DMS53 (cell line): ENCODE data around the gene CD47.

Experiments
- DNase-seq: peaks from one replicate; lab custom pipeline; 2025; lab: John Stamatoyannopoulos, UW

The CD47 gene

GRCh38 chr3:108117241-108117775, 26.5 kb upstream of the CD47 start:
- no peak for DNase-seq

- no peak for DNase-seq
Observed at GRCh38 chr3:108114423-108115065, 23.7 kb upstream of the CD47 start.

GRCh38 chr3:108113975-108114374, 23.1 kb upstream of the CD47 start:
- no peak for DNase-seq

GRCh38 chr3:108110934-108111333, 20.1 kb upstream of the CD47 start:
- no peak for DNase-seq

DNA sequence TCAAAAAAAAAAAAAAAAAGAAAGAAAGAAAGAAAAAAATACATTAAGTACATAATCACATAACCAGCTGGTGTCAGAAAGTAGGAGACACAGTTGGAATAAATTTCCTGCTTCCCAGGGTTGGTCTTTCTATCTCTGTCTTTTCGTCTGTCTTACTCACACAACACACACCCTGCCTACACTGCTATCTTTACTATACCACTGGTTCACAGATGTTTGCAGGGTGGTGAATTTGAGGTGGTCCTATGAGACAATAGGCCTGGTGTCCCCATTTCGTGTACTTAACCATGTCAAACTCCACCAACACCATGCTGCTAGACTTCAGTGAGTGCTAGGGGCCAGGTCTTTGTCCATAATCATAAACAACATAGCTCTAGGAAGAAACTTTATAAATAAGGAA, 17.6 kb upstream of the CD47 start:
- DNase-seq, result no peak

DNA sequence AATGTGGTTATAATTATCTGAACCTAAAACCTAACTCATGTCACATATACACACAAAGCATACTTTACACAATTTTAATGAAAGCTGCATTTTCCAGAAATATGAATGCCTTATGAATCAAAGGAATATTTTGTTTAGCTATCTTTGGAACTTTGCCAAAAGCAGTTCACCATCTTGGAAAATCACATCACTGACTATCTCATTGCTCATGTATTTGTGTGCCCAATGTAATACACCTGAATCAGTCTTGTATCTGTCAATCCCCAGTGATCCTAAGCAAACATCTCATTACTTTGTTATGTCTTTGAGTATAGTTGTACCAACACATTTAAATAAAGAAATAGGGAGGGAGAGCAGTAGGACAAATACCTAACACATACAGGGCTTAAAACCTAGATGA, 15.6 kb upstream of the CD47 start:
- DNase-seq, result no peak

- DNase-seq, result no peak
Observed at GRCh38 chr3:108106031-108106430, 15.2 kb upstream of the CD47 start.

DNA sequence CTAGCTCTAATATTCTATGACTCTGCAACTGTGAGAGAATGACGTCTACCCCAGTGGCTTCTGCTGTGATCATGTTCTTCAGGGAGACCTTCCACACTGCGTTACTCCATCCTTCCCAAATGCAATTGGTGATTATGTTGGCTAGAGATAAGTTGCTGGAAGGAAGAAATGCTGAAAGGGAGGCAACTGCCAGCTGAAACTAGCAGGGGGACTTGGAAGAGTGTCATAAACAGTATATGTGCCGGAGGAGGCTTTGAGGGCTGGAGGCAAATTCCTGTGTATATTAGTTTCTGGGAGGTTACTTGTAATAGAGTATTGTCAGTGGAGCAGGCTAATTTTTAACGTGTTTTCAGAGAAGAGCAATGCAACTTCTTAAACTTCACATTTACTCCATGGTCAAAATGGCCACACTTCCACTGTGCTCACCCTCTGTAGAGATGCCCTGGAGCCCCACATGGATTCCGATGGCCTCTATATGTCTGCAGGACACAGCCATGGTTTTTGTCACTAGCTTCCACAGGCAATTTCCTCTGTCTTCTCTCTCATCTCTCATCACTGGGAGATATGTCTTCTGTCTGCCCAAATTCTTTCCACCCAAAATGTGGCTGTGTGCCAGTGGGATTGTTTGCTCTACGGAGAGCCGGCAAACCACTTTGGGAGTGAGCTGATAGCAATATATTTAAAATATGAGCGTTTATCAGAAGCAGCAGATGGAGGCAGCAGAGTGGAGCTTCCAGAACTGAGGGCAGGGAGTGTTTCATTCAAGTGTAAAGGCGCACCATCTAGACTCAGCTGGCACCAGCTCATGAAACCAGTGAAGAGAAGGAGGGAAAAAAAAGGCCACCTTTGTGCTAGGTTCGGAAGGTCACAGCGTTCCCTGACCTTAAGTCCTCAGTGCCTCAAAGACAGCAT, 13.3 kb upstream of the CD47 start:
- DNase-seq, result no peak

DNA sequence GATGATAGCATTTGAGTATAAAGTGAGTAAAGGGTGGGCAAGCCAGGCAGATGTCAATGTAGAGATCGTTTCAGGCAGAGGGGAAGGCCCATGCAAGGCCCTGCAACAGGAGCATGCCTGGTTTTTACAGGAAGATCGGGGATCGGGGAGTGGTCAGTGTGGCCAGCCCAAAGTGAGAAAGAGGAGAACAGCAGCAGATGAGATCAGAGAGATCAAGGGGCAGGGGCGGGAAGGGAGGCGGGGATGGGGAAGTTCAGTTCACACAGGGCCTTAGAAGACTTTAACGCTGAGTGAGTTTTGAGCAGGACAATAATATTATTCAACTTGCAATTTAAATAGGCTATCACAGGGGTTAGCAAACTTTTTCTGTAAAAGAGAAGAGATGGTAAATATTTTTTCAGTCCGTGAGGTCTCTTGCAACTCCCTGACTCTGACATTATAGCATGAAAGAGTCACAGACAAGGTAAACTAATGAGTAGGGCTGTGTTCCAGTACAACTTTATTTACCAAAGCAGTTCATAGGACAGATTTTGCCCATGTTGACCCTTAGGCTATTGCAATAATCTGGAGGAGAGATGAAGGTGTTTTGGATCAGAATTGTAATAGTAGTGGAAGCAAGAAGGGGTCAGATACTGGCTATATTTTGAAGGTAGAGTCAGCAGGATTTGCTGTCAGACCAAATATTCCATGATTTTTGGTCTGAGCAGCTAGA, 12.4 kb upstream of the CD47 start:
- DNase-seq, result no peak

GRCh38 chr3:108102420-108103039, 11.7 kb upstream of the CD47 start:
- no peak for DNase-seq

DNA sequence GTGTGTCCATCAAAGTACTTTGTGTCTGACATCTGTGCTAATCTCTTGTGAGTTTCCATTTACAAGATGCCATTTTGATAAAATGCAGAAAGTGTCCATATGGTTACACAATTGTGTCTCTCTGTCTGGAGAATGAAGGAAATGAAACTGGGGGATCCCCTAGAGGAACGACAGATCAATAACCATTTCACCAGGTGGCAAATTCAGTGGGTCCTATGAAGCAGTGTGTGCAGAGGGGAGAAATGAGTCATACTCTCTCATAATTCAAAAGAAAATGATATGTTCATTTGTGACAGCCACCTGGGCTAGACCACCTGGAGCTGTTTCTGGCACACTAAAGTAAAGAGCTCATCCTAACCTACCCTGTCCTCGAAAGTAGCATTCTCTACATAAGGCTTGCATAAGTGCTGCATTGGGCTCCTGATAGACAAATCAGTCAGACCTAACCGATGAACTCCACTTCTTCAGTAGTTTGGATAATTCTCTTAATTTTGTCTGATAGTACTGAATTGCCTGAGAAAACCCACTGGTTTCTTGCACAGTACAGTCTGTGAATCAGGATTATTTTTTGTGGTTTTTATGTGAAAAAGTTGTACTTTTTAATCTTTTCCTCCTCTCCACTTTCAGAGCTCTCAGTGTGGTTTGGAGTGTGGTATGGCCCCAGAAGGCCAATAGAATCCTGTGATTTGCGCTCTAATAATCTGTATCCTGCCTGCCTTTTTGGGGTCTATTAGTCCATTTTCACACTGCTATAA, 10.3 kb upstream of the CD47 start:
- no peak for DNase-seq

- DNase-seq, result no peak
Observed at GRCh38 chr3:108099679-108100428, 9.0 kb upstream of the CD47 start.

- DNase-seq, result no peak
Observed at GRCh38 chr3:108099244-108099643, 8.4 kb upstream of the CD47 start.

GRCh38 chr3:108098003-108098370, 7.2 kb upstream of the CD47 start:
- DNase-seq, result no peak

DNA sequence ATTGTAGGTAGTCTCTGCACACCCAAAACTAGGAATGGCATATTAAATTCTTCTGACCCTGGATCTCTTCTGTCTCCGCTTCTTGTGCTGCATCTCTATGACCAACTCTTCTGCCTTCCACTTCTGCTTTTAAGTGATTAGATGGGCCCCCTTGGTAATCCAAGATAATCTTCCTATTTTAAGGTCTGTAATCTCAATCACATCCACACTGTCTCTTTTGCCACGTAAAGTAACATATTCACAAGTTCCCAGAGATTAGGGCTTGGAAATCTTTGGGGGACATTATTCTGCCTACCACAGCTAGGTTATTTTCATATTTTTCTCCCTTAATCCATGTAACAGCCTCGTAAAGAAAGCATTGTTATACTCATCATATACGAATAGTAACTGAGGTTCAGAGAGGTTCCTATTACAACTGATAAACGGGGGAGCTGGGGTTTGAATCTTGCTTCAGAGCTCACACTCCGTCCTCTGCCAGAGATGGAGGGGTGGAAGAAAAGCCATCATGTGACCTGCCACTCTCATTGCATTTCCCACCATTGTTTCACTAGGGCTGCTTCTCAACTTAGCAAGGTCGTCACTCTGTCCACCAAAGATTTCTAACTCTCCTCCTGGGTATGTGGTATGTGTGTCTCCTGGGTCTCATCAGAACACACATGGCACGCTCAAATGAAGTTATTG, 6.6 kb upstream of the CD47 start:
- no peak for DNase-seq

DNA sequence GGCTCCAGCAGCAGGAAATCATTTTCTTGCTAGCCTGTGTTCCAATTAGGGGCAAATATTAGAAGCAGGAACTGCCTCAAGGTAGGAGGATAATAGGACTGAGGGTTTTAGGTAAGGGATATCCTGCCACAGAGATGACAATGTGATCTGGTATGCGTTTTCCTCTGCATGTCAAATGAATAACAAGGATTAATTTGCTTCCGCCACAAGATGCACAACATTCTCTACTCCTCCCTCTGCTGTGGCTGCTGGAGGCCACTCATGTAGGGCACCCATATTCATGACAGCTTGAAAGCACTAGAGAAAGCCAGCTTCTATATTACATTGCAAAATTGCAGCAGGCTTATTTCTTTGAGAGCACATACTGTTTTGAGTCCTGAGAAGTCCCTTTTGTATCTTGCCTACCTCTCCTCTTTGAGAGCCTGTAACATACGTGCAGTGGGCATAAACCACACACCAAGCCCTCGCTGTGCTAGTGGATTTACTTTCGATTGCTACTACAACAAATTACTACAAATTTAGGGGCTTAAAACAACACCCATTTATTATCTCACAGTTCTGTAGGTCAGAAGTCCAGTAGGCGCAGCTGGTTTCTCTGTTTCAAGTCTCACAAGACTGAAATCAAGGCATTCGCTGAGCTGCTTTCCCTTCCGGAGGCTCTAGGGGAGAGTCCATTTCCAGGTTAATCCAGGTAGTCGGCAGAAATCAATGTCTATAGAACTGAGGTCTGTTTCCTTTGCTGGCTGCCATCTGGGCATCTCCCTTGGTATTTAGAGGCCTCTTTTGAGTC, 5.9 kb upstream of the CD47 start:
- no peak for DNase-seq

DNA sequence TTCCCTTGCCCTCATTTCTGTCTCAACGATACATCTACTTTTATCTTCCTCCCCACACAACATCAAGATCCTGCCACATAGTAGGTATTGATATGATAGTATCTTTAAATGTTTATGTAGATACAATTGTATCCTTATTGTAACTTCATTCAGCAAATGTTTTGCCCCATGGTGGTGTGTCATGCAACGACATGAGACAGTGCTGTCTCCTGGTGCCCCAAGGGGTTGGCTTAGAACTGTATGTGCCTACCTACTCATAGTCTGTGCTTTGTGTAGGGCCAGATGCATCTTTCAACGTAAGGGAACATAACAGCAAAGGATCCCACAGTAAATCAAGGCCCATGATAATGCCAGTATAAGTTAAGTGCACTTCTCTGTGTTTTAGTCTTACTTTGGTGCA, 2.8 kb upstream of the CD47 start:
- no peak for DNase-seq

DNA sequence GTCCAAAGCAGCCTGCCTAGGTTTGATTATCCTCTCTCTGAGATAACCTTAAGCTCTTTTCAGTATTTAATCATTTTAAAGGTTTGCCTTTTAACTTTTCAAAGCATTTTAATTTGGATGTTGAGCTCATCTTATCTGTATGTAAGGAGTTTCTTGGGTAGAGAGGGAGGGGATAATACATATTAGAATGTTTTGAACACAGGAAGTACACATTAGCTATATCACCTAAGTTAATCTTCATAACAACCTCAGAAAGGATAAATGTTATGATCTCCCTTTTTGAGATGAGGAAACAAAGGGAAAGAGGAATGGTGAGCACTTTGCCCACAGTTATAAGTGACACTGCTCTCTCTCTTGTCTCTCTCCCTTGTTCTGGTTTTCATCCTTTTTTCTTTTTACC, 2.2 kb upstream of the CD47 start:
- DNase-seq, result no peak

- DNase-seq, result no peak
Observed at GRCh38 chr3:108092501-108092900, 1.7 kb upstream of the CD47 start.
